ENCODE results near the gene CFAP100. TPM values are rescaled to one million over a fixed set of nuclear protein-coding genes. Genes with fewer than 3 reads are reported as not detected.

The CFAP100 gene
- total RNA-seq, 2 experiments from 2014 or later = not detected

DNA sequence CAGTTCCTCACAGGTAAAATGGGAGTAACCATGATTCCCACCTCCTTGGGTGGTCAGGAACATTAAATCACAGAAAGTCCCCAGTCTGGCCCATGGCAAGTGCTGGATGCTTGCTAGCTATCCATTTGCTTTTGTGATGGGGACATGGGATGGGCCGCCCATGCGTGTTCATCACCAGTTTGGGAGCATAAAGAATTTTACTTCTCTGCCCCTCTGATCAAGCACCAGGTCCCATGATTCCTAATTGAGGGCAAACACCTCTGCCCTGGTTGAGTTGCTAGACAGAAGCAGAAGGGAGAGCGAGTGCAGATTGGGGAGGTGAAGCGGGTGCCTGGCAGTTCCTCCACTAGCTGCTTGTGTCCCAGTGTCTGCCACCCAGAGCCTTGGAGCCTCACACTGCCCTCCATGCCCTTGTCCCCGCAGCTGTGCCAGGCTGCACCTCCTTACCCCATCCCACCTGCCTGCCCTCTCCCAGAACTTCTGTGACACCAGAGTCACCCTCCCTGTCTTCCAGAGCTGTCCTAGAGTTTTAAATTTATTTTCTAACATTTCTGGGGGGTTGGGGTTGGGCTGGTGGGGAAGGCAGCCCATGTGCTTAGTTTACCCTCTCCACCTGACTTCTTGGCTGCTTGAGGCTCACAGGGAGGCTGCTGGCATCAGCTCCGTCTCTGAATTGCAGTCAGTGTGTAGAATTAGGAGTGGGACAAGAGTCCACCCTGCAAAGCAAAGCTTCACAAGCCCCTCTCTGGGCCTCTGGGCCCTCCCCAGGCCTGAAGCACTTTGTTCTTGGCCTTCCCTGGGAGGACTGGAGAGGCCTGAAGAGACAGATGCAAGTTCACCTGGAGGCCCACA, 18.4 kb downstream of the CFAP100 start:
- CTCF ChIA-PET = no interaction called here
- Mint-ChIP-seq H3K27ac (no peak overlapping the region), H3K36me3 (ENCODE audit: low read depth) (no peaks in the 10 kb centered on the region), H3K4me1 (no peaks in the 10 kb centered on the region), H3K27me3 (peaks cover 15% of the 10 kb centered on the region), H3K9me3 (no peaks in the 10 kb centered on the region), H3K4me3 (no peak overlapping the region)
- POLR2A ChIA-PET = no interaction called here
- DNase-seq = no peak

DNA sequence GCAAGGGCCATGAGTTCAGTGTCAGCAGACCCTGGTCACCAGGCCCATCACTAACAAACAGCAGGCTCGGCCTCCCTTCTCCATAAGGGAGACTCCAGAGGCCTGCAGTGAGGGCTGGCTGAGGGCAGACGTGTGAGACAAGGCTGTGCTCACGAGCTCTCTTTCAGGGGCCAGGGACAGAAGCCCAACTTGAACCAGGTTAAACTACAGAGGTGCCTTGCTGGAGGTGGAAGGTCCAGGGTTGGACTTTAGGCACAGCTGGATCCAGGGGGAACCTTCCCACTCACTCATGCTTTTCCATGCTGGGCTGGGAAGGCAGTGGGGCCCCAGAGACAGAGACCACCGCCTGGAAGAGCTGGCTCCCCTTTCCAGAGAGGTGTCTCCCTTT, 19.0 kb downstream of the CFAP100 start:
- no peaks in the 10 kb centered on the region for H3K4me1 Mint-ChIP-seq
- CTCF ChIA-PET = no interaction called here
- POLR2A ChIA-PET = no interaction called here
- no peak overlapping the region for H3K27ac Mint-ChIP-seq
- no peak for DNase-seq
- no peak overlapping the region for H3K4me3 Mint-ChIP-seq
- peaks cover 15% of the 10 kb centered on the region for H3K27me3 Mint-ChIP-seq
- H3K36me3 Mint-ChIP-seq (ENCODE audit: low read depth) = no peaks in the 10 kb centered on the region
- no peaks in the 10 kb centered on the region for H3K9me3 Mint-ChIP-seq

DNA sequence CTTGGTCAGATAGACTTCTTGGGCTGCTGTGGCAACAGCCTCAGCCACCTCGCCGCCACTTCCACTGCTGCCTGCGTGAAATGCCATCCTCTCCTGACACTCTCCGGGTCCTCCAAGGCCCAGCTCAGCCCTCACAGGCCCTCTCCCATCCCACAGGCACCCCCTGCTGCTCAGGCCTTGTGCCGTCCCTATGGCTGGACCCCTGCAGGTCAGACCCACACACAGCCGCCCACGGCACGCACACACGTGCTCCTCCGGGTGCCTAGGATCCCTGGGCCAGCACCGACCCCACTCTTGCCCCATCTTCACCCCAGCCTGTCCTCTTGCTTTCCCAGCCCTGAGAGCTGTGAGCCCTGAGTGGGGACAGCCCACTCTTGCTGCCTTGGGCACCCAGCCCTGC, 19.7 kb downstream of the CFAP100 start:
- no peak for DNase-seq
- CTCF ChIA-PET = no interaction called here
- Mint-ChIP-seq H3K9me3 (no peaks in the 10 kb centered on the region), H3K27ac (no peak overlapping the region), H3K27me3 (peaks cover 15% of the 10 kb centered on the region), H3K4me1 (no peaks in the 10 kb centered on the region), H3K36me3 (ENCODE audit: low read depth) (no peaks in the 10 kb centered on the region), H3K4me3 (no peak overlapping the region)
- POLR2A ChIA-PET = no interaction called here

DNA sequence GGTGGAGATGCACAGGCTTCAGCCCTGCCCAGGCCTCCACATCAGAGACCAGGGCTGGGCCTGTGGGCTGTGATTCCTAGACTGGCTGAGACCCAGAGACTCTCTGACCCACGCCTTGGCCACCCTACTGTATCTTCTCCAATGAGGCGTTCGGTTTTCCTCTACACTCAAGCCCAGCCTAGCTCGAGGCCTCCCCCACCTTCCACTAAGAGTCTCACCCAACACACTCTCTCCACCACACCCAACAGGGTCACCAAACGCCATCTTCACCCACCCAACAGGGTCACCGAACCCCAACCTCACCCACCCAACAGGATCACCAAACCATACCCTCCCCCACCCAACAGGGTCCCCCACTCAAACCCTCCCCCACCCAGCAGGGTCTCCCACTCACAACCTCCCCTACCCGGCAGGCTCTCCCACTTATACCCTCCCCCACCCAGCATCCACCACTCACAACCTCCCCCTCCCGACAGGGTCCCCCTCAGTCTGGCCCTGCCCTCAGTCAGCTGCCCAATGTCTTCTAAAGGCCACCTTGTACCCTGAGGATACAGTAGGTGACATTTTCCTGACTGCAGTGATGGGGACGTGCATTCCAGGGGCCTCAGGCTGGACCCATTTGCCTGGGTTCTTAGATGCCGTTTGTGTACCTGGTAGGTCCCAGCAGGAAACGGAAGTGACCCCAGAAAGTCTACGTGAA, 20.4 kb downstream of the CFAP100 start:
- Mint-ChIP-seq H3K27me3 (peaks cover 15% of the 10 kb centered on the region), H3K36me3 (ENCODE audit: low read depth) (no peaks in the 10 kb centered on the region), H3K4me1 (no peaks in the 10 kb centered on the region), H3K27ac (no peak overlapping the region), H3K9me3 (no peaks in the 10 kb centered on the region), H3K4me3 (no peak overlapping the region)
- ChIA-PET CTCF (no interaction called here), POLR2A (no interaction called here)
- DNase-seq = no peak

DNA sequence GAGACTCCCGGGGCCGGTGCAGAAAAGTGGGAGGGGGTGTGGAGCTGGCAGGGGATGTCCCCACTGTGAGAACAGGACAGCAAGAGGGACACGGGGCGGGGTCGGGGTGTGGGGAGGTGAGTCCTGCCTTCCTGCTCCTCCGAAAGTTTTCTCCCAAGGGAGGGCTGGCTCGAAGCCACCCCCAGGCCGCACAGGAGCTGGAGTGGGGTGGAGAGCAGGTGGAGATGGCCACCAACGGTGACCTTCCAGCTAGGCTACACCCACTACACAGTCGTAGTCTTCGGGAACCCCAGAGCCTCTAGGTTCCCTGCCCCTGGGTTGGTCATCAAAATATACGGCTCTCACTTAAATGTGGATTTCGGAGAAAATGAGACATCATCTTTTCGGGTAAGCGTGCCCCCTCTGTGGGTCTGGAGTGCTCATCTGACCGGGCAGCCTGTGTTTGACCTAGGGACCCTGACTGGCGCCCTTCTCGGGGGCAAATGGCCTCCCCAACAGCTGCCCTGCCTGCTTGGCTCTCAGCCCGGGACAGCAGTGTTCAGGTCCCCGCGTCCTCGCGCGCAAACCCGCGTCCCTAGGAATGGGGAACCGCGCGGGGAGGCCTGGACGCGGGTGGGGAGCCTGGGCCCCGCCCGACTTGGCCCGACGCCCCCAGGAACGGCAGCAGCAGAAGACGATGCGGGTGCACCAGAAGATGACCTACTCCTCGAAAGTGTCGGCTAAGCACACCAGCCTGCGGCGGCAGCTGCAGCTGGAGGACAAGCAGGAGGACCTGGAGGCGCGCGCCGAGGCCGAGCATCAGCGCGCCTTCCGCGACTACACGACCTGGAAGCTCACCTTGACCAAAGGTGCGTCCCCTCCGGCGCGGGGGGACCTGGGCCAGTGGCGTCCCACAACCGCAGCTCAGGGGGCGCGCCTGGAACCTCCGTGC, 21.2 kb downstream of the CFAP100 start:
- H3K4me3 Mint-ChIP-seq = no peak overlapping the region
- peaks cover 13% of the 10 kb centered on the region for H3K27me3 Mint-ChIP-seq
- no peaks in the 10 kb centered on the region for H3K4me1 Mint-ChIP-seq
- no peaks in the 10 kb centered on the region for H3K9me3 Mint-ChIP-seq
- POLR2A ChIA-PET = no interaction called here
- no peaks in the 10 kb centered on the region for H3K36me3 Mint-ChIP-seq (ENCODE audit: low read depth)
- H3K27ac Mint-ChIP-seq = no peak overlapping the region
- DNase-seq = no peak
- CTCF ChIA-PET = no interaction called here

DNA sequence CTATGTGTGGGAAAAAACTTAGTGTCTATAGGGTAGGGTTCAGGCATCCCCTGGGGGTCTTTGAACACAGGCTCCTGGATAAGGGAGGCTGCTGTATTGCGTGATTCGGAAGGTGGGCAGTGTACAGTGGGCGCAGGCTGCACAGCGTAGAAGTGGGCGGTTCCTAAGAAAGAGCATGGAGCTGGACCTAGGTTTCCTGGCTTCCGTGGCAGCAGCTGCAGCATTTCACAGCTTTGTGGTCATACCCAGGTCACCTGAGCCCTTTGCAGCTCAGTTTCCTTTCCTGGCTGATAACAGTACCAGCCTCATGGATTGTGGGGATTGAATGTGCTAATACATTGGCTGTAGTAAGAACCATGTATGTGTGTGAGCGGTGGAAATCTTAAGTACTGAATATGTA, 22.2 kb downstream of the CFAP100 start:
- Mint-ChIP-seq H3K4me1 (no peaks in the 10 kb centered on the region), H3K27ac (no peak overlapping the region), H3K36me3 (ENCODE audit: low read depth) (no peaks in the 10 kb centered on the region), H3K27me3 (peaks cover 5% of the 10 kb centered on the region), H3K9me3 (no peaks in the 10 kb centered on the region), H3K4me3 (no peak overlapping the region)
- DNase-seq = no peak
- ChIA-PET POLR2A (no interaction called here), CTCF (no interaction called here)

DNA sequence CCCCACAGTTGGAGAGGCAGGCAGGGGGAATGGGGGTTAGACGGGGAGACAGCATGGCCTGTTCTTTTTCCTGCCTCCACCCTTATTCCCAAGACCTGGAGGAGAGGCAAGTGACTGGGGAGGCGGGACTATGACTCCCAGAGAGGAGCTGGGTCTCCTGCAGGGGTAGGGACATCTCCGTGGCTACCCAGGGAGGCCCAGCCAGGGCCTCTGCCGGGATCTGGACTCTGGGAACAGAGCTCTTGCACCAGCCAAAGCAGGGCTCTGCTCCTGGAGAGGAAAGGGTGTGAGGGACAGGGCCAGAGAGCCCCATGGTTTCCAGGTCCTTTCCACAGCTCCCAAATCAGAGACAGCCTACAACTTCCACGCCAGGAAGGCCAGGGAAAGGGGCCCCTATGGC, 22.8 kb downstream of the CFAP100 start:
- no peak for DNase-seq

DNA sequence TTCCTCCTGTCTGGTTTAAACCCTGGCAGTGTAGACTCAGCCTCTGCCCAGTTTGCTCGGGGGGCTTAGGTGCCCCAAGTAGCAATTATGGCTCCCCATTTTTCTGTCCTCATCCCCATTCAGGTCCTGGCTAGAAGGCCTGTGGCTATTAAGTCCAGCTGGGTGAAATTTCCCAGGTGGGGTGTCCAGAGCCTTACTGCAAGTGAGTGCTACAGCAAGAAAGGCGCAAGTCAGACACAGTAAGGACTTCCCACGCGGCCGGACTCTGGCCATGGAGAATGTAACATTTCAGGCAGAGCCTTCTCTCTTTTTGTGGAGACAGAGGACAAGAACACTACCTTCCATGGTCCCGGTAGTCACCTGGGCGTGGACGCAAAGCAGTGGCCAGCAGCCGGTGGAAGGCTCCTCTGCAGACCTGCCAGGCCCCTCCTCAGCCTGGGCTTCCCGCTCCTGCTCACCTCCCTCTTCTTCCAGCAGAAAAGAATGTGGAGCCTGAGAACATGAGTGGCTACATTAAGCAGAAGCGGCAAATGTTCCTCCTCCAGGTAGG, 23.3 kb downstream of the CFAP100 start:
- CTCF ChIA-PET = no interaction called here
- Mint-ChIP-seq H3K27me3 (peaks cover 2% of the 10 kb centered on the region), H3K27ac (no peak overlapping the region), H3K4me3 (no peak overlapping the region), H3K9me3 (no peaks in the 10 kb centered on the region), H3K4me1 (no peaks in the 10 kb centered on the region), H3K36me3 (ENCODE audit: low read depth) (no peaks in the 10 kb centered on the region)
- no peak for DNase-seq
- POLR2A ChIA-PET = no interaction called here

More for the DNA sequence above, 22.8 kb downstream of the CFAP100 start:
- CTCF ChIA-PET = no interaction called here
- H3K4me1 Mint-ChIP-seq = no peaks in the 10 kb centered on the region
- no peak overlapping the region for H3K4me3 Mint-ChIP-seq
- no peak overlapping the region for H3K27ac Mint-ChIP-seq
- peaks cover 2% of the 10 kb centered on the region for H3K27me3 Mint-ChIP-seq
- H3K9me3 Mint-ChIP-seq = no peaks in the 10 kb centered on the region
- no peaks in the 10 kb centered on the region for H3K36me3 Mint-ChIP-seq (ENCODE audit: low read depth)
- POLR2A ChIA-PET = no interaction called here

DNA sequence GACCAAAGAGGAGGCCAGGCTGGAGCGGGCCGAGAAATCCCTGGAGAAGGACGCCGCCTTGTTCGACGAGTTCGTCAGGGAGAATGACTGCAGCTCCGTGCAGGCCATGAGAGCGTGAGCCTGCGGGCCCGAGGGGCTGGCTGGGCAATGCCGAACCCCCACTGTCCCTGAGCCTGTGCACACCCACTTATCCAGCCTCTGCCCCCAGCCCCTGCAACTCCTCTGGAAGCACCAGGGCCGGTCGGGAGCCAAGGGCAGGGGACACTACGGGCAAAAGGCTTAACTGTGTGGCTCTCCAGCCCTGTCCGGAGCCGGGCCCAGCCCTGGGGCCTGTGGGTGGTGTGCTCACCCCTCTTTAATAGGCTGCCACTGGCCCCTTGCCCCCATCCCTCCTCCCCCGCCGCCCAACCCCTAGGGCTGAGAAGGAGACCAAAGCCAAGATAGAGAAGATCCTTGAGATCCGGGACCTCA, 24.0 kb downstream of the CFAP100 start:
- DNase-seq = no peak
- H3K27me3 Mint-ChIP-seq = peaks cover 2% of the 10 kb centered on the region
- H3K27ac Mint-ChIP-seq = no peak overlapping the region
- H3K9me3 Mint-ChIP-seq = no peaks in the 10 kb centered on the region
- H3K36me3 Mint-ChIP-seq (ENCODE audit: low read depth) = no peaks in the 10 kb centered on the region
- CTCF ChIA-PET = no interaction called here
- no peaks in the 10 kb centered on the region for H3K4me1 Mint-ChIP-seq
- POLR2A ChIA-PET = no interaction called here
- no peak overlapping the region for H3K4me3 Mint-ChIP-seq

DNA sequence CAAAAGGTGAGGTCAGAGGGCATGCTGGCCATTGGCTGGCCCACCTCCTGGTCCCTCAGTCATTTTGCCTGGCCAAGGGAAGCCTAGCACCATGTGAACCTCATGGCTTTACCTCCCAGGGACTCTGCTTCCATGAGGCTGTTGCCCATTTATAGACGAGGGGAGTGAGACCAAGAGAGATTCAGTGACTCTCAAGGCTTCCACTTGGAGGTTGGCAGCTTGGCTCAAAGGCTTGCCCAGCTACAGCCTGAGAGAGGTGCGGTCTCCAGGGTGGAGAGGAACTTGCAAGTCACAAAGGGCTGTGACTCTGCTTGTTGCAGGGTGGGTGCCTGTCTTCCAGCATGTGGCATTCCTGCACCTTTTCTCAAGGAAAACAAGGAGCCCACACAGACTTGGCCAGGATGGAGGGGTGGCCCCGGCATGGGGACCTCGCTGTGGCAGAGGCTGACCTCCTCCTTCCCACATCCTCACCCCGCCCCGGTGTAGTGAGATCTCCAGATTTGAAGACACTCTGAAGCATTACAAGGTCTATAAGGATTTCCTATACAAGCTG, 24.5 kb downstream of the CFAP100 start:
- DNase-seq = no peak
- no peak overlapping the region for H3K4me3 Mint-ChIP-seq
- ChIA-PET POLR2A (no interaction called here), CTCF (no interaction called here)
- no peak overlapping the region for H3K27ac Mint-ChIP-seq
- no peaks in the 10 kb centered on the region for H3K9me3 Mint-ChIP-seq
- no peaks in the 10 kb centered on the region for H3K4me1 Mint-ChIP-seq
- no peaks in the 10 kb centered on the region for H3K36me3 Mint-ChIP-seq (ENCODE audit: low read depth)
- peaks cover 2% of the 10 kb centered on the region for H3K27me3 Mint-ChIP-seq

DNA sequence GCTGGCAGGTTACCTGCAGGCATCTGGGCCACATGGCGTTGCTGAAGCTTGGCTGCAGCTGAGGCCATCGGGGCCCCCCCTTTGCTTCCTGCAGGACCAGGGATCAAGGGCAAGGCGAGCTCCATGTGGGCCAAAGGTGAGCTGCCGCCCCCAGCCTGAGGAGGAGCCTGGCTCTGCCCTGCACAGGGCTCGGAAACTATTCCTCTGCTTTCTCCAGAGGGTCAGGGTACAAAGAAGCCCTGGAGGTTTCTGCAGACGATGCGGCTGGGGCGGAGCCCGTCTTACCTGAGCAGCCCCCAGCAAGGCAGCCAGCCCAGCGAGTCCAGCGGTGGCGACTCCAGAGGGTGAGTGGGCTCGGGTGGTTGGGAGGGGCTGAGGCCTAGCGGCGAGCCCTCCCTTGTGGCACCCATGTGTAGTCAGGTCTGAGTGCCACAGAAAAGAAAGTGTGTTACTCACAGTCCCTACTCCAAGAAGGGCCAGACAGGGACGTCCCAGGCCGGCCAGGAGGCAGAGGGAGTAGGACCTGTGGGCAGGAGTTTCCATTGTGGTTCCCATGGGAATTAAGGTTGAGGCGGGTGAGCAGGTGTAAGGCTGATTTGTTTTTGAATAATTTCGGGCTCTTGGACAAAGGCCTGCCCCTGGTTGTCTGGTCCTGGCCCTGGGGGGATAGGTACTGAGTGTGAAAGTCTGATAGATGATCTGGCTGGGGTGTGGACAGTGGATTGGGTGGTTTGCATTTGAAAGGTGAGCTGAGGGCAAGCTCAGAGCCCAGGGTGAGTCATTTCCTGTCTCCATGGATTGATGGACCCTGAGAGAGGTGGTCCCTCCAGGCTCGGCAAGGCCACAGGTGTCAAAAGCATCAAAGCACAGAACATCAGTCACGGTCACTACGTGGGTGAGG, 25.4 kb downstream of the CFAP100 start:
- CTCF ChIA-PET = no interaction called here
- POLR2A ChIA-PET = no interaction called here
- DNase-seq = no peak
- Mint-ChIP-seq H3K27me3 (peaks cover 2% of the 10 kb centered on the region), H3K9me3 (no peaks in the 10 kb centered on the region), H3K4me3 (no peak overlapping the region), H3K27ac (no peak overlapping the region), H3K36me3 (ENCODE audit: low read depth) (no peaks in the 10 kb centered on the region), H3K4me1 (no peaks in the 10 kb centered on the region)

DNA sequence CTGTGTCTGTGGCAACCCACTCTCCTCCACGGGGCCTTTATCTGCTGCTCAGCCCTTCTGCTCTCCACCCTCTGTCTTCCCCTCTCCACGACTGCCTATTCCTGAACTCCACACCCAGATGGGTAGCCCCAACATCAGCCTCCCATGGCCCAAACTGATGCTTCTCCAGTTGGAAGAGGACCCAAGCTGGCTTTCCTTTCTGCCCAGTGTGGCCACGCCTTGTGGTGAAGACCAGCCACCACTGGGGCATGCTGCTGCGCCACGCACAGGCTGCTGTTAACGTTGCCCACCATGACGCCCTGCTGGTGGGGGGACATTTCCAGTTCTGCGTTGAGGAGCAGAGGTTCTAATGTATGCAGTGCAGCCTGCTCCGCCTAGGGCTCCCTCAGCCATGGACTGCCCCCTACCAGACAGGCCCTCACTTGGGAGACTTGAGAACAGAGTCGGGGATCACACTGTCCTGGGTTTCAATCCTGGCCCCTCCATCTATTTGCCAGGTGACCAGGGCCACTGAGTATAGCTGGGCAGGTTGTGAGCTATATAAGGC, 26.9 kb downstream of the CFAP100 start:
- Mint-ChIP-seq H3K9me3 (peaks cover 8% of the 10 kb centered on the region), H3K27me3 (peaks cover 2% of the 10 kb centered on the region), H3K27ac (no peak overlapping the region), H3K36me3 (ENCODE audit: low read depth) (no peaks in the 10 kb centered on the region), H3K4me3 (no peak overlapping the region), H3K4me1 (no peaks in the 10 kb centered on the region)
- POLR2A ChIA-PET = no interaction called here
- DNase-seq = no peak
- CTCF ChIA-PET = no interaction called here
